Erythroblast (primary cell): Measurements from ENCODE around the gene ZNF155.
A peak's percentile ranks its signal among the peaks of the same experiment; 100 is the strongest.

ENCODE experiments used
- DNase-seq, 2 experiments: peaks; one replicate each; lab custom pipeline; 2025; lab: John Stamatoyannopoulos, UW
- GATA1 ChIP-seq: IDR thresholded peaks from 2 replicates; pipeline ENCODE4 v1.6.1; 2011; ENCODE audit warnings: low read depth, mild to moderate bottlenecking, control low read depth, low read length, moderate library complexity
- POLR2A ChIP-seq: IDR thresholded peaks from 2 replicates; pipeline ENCODE4 v1.6.1; 2011; ENCODE audit warnings: mild to moderate bottlenecking, low read length

The ZNF155 gene

DNA sequence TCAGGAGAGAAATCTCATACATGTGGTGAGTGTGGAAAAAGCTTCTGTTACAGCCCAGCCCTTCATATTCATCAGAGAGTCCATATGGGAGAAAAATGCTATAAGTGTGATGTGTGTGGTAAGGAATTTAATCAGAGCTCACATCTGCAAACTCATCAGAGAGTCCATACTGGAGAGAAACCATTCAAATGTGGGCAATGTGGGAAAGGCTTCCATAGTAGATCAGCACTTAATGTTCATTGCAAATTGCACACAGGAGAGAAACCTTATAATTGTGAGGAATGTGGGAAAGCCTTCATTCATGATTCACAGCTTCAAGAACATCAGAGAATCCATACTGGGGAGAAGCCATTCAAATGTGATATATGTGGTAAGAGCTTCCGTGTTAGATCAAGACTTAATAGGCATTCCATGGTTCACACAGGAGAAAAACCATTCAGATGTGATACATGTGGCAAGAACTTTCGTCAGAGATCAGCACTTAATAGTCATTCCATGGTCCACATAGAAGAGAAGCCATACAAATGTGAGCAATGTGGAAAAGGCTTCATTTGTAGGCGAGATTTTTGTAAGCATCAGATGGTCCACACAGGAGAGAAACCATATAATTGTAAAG lies 17.8 kb upstream of the ZNF155 start:
- peak in 1 of 2 experiments; percentile 23 for DNase-seq
- TF ChIP-seq GATA1, result no peak
- TF ChIP-seq POLR2A, result no peak

DNA sequence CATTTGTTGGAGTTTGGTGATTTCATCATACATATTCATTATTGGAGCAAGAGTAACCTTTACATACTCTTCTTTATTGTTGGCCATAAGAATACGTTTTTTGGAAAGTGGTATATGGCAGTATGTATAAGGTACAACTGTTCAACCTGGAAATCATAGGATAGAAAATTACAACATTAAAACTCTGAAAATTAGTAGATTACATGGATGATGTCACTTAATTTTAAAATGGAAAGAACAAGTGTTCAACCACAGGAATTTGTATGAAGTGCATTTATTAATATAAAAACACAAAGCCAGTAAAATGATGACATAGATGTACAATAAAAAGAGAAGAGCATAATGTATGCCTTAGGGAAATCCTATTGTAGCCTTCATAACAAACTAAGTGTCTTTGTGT lies 7.3 kb upstream of the ZNF155 start:
- no peak for DNase-seq

DNA sequence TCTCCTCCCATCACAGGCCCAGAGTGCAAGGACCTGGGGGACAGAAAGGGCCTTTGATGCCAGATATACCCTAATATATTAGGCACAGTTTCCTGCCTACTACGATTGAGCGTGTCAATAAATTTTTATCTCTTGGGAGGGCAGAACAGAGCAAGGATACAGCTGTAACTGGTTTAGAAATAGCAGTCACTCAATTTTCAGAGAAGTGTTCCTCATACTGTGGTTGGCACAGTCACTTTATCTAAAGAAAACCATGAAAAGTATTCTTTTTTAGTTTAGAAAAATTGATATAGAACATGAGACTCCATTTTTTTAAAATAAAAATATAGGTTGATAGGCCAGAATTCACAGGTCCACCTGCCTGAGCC lies 460 bp upstream of the ZNF155 start:
- TF ChIP-seq GATA1, result no peak
- no peak for TF ChIP-seq POLR2A
- no peak for DNase-seq

More for the DNA sequence above, 7.3 kb upstream of the ZNF155 start:
- TF ChIP-seq GATA1 (no peak), POLR2A (no peak)

DNA sequence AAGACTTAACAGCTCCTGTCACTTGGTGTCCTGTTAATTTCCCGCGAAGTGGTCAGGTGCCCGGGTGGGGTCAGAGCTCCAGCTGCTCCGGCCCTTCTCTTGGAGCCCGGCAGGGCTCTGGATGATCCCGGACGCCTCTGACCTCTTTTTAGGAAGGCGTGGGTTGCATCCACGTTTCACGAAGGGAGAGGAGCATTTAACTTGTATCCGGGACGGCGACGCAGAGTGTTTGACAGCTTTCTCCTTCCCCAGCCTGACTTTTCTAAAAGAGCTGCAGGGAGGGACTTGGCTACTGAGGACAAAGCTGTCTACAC lies 656 bp downstream of the ZNF155 start:
- DNase-seq, result no peak
- no peak for TF ChIP-seq POLR2A
- TF ChIP-seq GATA1, result no peak

DNA sequence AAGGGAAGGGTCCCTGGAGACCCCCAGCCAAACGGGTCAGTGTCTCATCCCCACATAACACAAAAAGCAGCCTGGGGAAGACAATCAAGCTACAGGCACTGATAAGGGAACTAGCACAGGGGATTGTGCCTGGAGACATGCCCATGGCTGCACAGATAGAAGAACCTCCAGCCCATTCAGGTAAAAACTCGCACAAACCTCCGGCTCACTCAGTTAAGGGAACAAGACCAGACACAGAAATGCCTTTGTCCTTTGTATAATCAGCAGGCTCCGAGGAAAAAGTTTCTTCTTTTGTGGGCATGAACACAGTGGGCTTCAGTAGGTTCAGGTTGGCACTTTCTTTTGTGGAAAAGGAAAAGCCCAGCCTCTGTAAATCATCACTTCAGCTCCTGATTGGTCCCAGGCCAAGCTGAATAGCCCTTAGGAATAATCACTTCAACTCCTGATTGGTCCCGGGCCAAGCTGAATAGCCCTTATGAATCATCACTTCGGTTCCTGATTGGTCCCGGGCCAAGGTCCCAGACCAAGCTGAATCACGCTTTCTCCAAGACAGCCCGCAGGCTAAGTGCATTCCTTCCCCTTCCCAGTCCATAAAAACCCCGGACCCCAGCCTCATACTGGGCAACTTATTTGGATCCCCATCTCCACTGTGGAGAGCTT lies 13.8 kb downstream of the ZNF155 start:
- DNase-seq, result no peak

DNA sequence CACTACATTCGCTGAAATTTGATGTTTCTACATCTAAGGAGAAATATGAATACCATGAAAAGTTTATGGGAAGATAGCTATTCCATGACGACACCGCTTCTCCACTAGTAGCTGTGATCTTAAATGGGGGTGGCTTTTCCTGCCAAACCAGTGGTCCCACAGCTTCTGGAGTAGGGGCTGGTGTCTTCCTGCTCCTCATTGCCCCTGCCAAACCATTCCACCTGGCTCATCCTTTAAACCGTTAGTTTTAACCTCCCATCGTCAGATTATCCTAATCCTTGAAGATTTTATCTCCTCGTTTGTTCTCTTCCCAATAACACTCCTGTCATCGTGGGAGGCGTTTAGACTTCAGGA lies 18.2 kb downstream of the ZNF155 start:
- DNase-seq, result peak in 1 of 2 experiments; percentile 46
- TF ChIP-seq POLR2A, result no peak
- no peak for TF ChIP-seq GATA1

More for the DNA sequence above, 13.8 kb downstream of the ZNF155 start:
- TF ChIP-seq GATA1, result no peak
- TF ChIP-seq POLR2A, result no peak

DNA sequence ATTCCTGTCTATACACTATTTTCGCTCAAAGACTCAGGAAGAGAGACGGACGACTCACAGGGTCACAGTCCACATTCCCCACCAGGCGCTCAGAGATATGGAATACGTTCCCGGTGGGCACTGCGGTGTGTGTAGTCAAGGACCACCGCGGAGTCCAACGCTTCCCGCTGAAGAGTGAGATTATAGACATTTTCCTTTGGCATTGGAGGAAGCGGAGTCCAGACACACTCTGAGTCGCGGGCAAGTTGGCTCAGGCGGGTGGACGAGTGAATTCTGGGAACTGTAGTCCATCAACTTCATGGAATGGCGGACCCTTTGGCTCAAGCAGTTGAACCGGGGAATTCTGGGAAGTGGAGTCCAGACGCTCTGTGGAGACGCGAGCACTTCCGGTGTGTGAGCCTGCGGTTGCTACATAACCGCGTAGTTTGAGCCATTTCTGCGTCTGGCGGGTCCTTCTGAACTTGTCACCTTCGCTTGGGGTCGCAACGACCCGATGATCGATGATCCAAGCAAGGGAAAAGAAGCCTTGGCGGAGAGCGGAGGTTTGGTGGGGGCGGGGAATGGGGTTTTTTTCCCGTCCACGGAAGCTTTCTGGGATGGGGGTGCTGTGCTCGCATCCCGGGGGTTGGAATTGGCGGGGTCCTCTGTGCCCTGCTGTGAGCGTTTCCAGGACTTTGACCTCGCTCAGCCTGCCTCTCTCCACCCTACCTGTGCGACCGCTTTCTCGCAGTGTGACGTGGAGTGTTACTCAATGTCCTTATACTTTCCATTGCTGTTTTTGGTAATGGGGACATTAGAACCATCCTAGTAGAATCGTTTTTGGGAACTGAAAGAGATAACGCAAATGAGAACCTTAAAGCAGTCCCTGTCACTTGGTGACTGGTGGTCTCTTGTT lies 18.8 kb downstream of the ZNF155 start, which contains the start of gene ZNF230:
ZNF230 (plus strand) TSS at position 392 of the 895 bp plus-strand sequence. CDS start 4,122 bp downstream, outside the sequence.
- peak; percentile 79 for TF ChIP-seq POLR2A
- no peak for TF ChIP-seq GATA1
- peak; percentile 96 to 97 for DNase-seq

DNA sequence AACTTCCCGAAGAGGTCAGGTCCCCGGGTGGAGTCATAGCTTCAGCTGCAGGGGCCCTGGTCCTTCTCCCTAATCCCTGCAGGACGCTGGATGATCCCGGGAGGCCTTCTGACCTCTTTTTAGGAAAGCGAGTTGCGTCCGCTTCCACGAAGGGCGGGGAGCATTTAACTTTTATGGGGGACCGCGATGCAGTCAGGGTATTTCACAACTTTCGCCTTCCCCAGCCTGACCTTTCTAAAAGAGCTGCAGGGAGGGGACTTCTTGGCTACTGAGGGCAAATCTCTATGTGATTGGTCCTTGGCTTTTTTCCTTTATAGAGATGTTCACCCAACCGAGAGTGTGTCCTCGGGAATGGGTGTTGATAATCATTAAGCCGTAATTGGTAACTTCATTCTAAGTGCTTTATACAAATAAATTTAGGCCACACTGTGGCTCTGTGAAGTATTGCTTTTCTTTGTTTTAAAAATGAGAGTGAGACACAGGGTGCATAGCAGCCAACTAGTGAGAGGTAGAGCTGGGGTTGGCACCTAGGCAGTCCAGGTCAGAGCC lies 19.5 kb downstream of the ZNF155 start:
- DNase-seq, result peak; percentile 49 to 61
- TF ChIP-seq GATA1 (no peak), POLR2A (no peak)

DNA sequence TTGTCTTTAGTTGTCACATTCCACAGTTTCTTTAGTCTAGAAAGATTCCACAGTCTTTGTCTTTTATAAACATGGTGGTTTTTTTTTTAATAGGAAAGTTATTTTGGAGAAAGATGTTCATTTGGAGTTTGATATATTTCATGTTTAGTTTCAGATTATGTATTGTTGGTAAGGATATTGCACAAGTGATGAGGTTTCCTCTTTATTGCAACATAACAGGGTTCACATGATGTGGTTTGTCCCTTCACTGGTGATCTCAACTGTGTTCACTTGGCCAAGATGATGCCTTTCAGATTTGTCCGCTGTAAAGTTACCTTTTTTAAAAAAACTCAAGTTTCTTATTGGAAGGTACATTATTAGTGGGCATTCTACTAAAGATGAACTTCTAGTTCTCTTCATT lies 22.0 kb downstream of the ZNF155 start:
- no peak for DNase-seq
- no peak for TF ChIP-seq POLR2A
- no peak for TF ChIP-seq GATA1

DNA sequence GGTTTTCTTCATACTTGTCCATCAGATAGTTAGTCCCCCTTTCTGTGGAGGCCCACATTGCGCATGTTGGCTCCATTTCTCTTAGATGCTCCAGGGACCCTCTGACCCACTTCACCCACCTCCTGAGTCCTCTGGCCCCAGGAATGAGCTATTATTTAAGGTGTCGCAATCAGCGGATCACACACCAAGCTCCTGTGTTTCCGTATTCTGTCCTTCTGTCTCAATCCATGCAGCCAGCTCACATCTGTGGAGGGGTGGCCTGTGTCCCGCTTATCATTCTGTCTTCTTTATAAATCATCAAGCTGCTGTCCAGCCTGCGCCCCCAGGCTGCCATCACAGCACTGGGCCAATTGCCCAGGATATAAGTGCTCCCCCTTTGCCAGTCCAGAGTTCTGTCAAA lies 23.5 kb downstream of the ZNF155 start:
- DNase-seq, result no peak
- no peak for TF ChIP-seq POLR2A
- no peak for TF ChIP-seq GATA1

DNA sequence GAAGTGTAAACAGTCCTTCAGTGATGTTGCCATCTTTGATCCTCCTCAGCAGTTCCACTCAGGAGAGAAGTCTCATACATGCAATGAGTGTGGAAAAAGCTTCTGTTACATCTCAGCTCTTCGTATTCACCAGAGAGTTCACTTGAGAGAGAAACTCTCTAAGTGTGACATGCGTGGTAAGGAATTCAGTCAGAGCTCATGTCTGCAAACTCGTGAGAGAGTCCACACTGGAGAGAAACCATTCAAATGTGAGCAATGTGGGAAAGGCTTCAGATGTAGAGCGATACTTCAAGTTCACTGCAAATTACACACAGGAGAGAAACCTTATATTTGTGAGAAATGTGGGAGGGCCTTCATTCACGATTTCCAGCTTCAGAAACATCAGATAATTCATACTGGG lies 26.5 kb downstream of the ZNF155 start:
- TF ChIP-seq POLR2A, result no peak
- TF ChIP-seq GATA1, result no peak
- no peak for DNase-seq

DNA sequence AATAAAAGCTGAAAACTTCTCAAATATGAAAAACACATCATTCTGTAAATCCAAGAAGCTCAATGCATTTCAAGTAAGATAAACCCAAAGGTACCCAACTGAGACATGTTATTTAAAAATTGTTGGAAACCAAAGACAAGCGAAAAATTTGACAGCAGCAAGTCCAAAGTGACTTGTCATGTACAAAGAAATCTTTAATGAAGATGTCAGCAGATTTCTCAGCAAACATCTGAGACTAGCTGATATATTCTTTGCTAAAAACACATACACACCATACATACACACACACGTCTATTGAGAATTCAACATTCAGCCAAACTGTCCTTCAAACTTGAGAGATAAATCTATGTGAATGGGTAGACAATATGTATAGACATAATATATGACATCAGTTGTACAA lies 35.5 kb downstream of the ZNF155 start:
- DNase-seq, result no peak
- TF ChIP-seq POLR2A (no peak), GATA1 (no peak)

DNA sequence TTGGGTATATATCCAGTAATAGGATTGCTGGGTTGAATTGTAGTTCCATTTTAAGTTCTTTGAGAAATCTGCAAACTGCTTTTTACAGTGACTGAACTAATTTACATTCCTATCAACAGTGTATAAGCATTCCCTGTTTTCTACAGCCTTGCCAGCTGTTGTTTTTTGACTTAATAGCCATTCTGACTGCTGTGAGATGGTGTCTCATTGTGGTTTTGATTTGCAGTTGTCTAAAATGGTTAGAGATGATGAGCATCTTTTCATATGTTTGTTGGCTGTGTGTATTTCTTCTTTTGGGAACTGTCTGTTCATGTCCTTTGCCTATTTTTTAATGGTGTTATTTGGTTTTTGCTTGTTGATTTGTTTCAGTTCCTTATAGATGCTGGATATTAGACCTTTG lies 37.2 kb downstream of the ZNF155 start:
- no peak for TF ChIP-seq GATA1
- no peak for TF ChIP-seq POLR2A
- no peak for DNase-seq

DNA sequence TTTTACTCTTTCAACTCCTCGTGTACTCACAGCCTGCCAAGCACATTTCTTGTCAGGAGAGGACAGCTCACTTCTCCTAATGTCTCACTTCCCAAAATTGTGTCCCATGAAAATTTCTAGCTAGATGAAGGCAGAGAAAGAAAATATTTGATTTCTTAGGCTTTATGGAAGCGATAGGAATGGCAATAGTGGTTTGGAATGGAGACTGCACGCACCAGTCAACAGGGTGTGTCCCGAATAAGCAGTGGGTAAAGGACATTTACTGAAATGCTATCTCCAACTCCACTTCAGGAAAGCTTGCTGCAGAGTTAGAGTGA lies 40.9 kb downstream of the ZNF155 start:
- DNase-seq, result no peak
- no peak for TF ChIP-seq POLR2A
- TF ChIP-seq GATA1, result no peak
